PC-3 (cell line): ENCODE data around the gene CYP21A2. TPM values are rescaled to one million over a fixed set of nuclear protein-coding genes. Genes with fewer than 3 reads are reported as not detected.
A peak's percentile ranks its signal among the peaks of the same experiment; 100 is the strongest.

Experiments
- ATAC-seq: fragments of 200-7000 bp; cut with Tn5 transposase; 2 replicates; pipeline ENCODE4 v1.9.1; 2020; ENCODE audit warnings: mild to moderate bottlenecking, moderate library complexity
- BruUV-seq: library from RNA; stranded (reverse); fragments of 400-500 nt; replicated peaks from 2 replicates; lab custom pipeline; 2021; lab: Mats Ljungman, UMichigan
- CTCF ChIA-PET: fragments of 300-600 bp; sonication (Branson Sonifier 250); formaldehyde crosslinking; loops from one replicate; lab custom pipeline; 2022; ENCODE audit warnings: antibody characterized with exemption; lab: Charles Lee
- POLR2A ChIA-PET: fragments of 300-600 bp; sonication (Branson Sonifier 250); formaldehyde crosslinking; loops from one replicate; lab custom pipeline; 2022; ENCODE audit warnings: antibody characterized with exemption; ENCODE audit not compliant: unreplicated experiment; lab: Charles Lee
- DNase-seq: peaks from one replicate; pipeline ENCODE4 v3.0.0-alpha.2; 2015
- H2AFZ ChIP-seq: fragments of 300-600 bp; sonication (generic); 2 replicates; pipeline ENCODE4 v1.6.0; 2016; ENCODE audit warnings: antibody characterized with exemption, low read length
- H3F3A ChIP-seq: fragments of 300-600 bp; sonication (generic); one replicate; pipeline ENCODE4 v1.6.0; 2017; ENCODE audit warnings: antibody characterized with exemption, low read length, control low read depth, mild to moderate bottlenecking; ENCODE audit not compliant: unreplicated experiment
- H3K27ac ChIP-seq: fragments of 300-600 bp; sonication (generic); 2 replicates; pipeline ENCODE4 v1.5.1; 2016; ENCODE audit warnings: mild to moderate bottlenecking, low read length
- H3K27me3 ChIP-seq: fragments of 300-600 bp; sonication (generic); 2 replicates; pipeline ENCODE4 v1.6.1; 2016; ENCODE audit warnings: low read length, mixed read lengths
- H3K36me3 ChIP-seq: fragments of 300-600 bp; sonication (generic); 2 replicates; pipeline ENCODE4 v1.6.1; 2016; ENCODE audit warnings: low read depth, mixed run types, low read length, mixed read lengths
- H3K4me1 ChIP-seq: fragments of 300-600 bp; sonication (generic); 2 replicates; pipeline ENCODE4 v1.5.1; 2016; ENCODE audit warnings: low read length; ENCODE audit not compliant: insufficient read depth
- H3K4me2 ChIP-seq: fragments of 300-600 bp; sonication (generic); 2 replicates; pipeline ENCODE4 v1.6.0; 2016; ENCODE audit warnings: low read length
- H3K4me3 ChIP-seq: fragments of 300-600 bp; sonication (generic); 2 replicates; pipeline ENCODE4 v1.5.1; 2016; ENCODE audit warnings: mild to moderate bottlenecking, low read length, mixed read lengths
- H3K79me2 ChIP-seq: fragments of 300-600 bp; sonication (generic); 2 replicates; pipeline ENCODE4 v1.6.1; 2017; ENCODE audit warnings: low read length, mixed read lengths
- H3K9ac ChIP-seq: fragments of 300-600 bp; sonication (generic); 2 replicates; pipeline ENCODE4 v1.6.0; 2016; ENCODE audit warnings: mild to moderate bottlenecking, low read length
- H3K9me2 ChIP-seq: fragments of 300-600 bp; sonication (generic); replicated peaks from 2 replicates; pipeline ENCODE4 v1.6.1; 2016; ENCODE audit warnings: mixed run types, low read length, mixed read lengths
- H3K9me3 ChIP-seq: fragments of 300-600 bp; sonication (generic); 2 replicates; pipeline ENCODE4 v1.6.1; 2016; ENCODE audit warnings: low read length, mixed read lengths
- H4K20me1 ChIP-seq: fragments of 300-600 bp; sonication (generic); 2 replicates; pipeline ENCODE4 v1.6.1; 2016; ENCODE audit warnings: low read length, mixed read lengths
- EZH2 ChIP-seq: fragments of 300-600 bp; sonication (generic); IDR thresholded peaks from one replicate; pipeline ENCODE4 v1.6.1; 2017; ENCODE audit warnings: antibody characterized with exemption, mild to moderate bottlenecking, low read length; ENCODE audit not compliant: unreplicated experiment
- EZH2phosphoT487 ChIP-seq: fragments of 300-600 bp; sonication (generic); IDR thresholded peaks from 2 replicates; pipeline ENCODE4 v1.6.1; 2018; ENCODE audit warnings: mild to moderate bottlenecking, antibody characterized with exemption, low read length, borderline replicate concordance
- intact Hi-C: fragments of 100-400 bp; cut with micrococcal nuclease; formaldehyde crosslinking; loops from 2 replicates; pipeline ENCODE4 v1.9.0; 2023
- total RNA-seq: library from RNA; depleted of rRNA; stranded (reverse); fragments of >200 nt; gene quantifications from 2 replicates; pipeline ENCODE4 v1.2.3, GENCODE V29; 2014
- TF ChIP-seq, protein P1 (sequence below): fragments of 300-600 bp; sonication (generic); conservative IDR thresholded peaks from 2 replicates; pipeline ENCODE4 v1.5.1; 2017; ENCODE audit warnings: antibody characterized with exemption, low read depth, mild to moderate bottlenecking, low read length

The CYP21A2 gene
- total RNA-seq, 1 experiment from 2014 or later, result not detected

DNA sequence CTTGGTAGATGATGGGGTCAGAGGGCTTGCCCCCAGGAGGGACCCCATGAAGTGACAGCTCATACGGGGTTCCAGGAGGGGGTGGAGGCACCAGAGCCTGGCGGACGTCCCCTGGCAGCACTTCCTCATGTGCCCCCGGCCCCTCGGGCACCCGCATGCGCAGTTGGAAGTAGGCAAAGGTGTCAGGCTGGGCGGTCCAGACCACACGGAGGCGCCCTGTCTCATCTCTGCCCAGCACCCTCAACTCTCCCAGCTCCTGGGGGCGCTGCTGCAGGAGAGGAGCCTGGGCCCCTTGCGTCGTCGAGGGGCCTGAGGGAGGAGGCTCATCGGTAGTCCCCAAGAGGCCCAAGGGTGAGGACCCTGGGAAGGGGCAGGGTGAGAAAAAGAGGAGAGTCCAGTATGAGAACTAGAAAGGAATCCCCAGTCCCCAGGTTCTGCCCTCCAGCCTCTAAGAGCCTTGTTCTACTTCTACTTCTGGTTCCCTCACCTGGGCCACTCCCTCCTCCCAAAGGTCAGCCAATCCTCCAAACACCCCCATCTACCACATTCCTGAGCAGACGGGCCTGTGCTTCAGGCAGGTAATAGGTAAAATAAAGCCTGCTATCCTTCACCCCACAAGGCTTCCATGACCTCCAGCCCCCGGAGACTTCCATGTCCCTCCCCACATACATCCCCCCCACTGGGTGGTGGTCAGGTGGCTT lies 47.7 kb downstream of the CYP21A2 start:
- Histone ChIP-seq H3K27me3 (no peaks in the 10 kb centered on the region), H3K4me1 (peaks cover 51% of the 10 kb centered on the region), H3F3A (no peaks in the 10 kb centered on the region), H3K9me2 (no peaks in the 10 kb centered on the region), H4K20me1 (no peaks in the 10 kb centered on the region), H2AFZ (no peak overlapping the region), H3K9ac (no peak overlapping the region), H3K79me2 (no peaks in the 10 kb centered on the region), H3K4me2 (peak overlapping the region; percentile 69), H3K9me3 (no peaks in the 10 kb centered on the region), H3K27ac (no peak overlapping the region), H3K36me3 (no peaks in the 10 kb centered on the region), H3K4me3 (no peak overlapping the region)
- POLR2A ChIA-PET, result no interaction called here
- CTCF ChIA-PET, result interaction anchor here (0.5 kb wide), 1 partner anchor 29 kb away, joined by 5 read pairs; no protein-coding TSS in a partner anchor
- intact Hi-C loops, result loop anchor here (1.0 to 10.0 kb wide), 2 partner anchors 68 to 111 kb away; partner anchors contain the start of genes DXO and PPT2
- DNase-seq (no peak), ATAC-seq (no peak)
- BruUV-seq, result no TSS peak
- TF ChIP-seq EZH2 (no peak), EZH2phosphoT487 (no peak)
- TF ChIP-seq, protein P1, sequence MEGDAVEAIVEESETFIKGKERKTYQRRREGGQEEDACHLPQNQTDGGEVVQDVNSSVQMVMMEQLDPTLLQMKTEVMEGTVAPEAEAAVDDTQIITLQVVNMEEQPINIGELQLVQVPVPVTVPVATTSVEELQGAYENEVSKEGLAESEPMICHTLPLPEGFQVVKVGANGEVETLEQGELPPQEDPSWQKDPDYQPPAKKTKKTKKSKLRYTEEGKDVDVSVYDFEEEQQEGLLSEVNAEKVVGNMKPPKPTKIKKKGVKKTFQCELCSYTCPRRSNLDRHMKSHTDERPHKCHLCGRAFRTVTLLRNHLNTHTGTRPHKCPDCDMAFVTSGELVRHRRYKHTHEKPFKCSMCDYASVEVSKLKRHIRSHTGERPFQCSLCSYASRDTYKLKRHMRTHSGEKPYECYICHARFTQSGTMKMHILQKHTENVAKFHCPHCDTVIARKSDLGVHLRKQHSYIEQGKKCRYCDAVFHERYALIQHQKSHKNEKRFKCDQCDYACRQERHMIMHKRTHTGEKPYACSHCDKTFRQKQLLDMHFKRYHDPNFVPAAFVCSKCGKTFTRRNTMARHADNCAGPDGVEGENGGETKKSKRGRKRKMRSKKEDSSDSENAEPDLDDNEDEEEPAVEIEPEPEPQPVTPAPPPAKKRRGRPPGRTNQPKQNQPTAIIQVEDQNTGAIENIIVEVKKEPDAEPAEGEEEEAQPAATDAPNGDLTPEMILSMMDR, result no peak

DNA sequence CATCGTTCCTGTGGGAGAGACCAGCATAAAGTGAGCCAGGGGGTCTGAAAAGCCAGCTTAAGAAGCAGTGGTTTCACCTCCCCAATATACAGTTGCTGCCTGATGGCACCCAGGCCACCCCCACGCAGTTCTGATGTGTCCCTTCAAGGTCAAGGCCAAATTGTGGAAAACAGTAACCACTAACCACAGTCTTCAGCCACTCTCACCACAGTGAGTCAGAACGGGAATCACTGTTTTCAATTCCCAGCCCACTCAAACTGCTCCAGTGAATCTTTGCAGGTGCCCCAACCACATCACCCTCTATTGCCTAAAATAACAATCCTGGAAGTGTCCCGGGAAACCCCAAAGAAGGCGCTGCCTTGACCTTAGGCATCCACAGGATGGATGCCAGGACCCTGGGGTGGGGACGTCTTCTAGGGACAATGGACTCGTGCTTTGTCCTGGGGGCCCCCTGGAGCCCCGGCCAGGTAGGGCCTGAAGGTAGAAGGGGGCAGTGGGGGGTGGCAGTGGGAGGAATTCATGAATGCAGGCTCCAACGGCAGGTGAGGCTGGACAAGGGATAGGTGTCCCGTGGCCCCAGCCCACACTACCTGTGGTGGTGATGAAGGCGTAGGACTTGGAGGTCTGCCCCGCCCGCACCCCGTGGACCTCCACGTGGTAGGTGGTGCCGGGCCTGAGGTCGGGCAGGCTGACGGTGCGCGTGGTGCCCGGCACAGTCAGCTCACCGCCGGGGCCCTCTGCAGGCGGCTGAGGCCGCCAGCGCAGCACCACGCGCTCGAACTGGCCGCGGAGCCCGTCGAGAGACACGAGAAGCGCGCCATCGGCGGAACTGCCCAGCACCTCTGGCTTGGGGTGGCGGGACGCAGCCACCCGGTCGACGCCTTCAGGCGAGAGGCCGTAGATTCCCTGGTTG lies 48.7 kb downstream of the CYP21A2 start:
- Histone ChIP-seq H3F3A (no peaks in the 10 kb centered on the region), H3K36me3 (no peaks in the 10 kb centered on the region), H3K4me2 (peak overlapping the region; percentile 69), H4K20me1 (no peaks in the 10 kb centered on the region), H3K27me3 (no peaks in the 10 kb centered on the region), H3K4me3 (peak overlapping the region; percentile 27; the same call in 1 of the 2 replicates), H3K79me2 (no peaks in the 10 kb centered on the region), H3K4me1 (peaks cover 40% of the 10 kb centered on the region), H3K9me2 (no peaks in the 10 kb centered on the region), H3K9me3 (no peaks in the 10 kb centered on the region), H3K27ac (peak overlapping the region; percentile 74), H2AFZ (peak overlapping the region; percentile 56), H3K9ac (peak overlapping the region; percentile 34)
- DNase-seq (peak; percentile 79), ATAC-seq (peak; percentile 9)
- no TSS peak for BruUV-seq
- TF ChIP-seq EZH2phosphoT487, result peak; percentile 72
- no peak for TF ChIP-seq EZH2
- TF ChIP-seq, protein P1, result peak; percentile 18; the same call in 1 of the 2 replicates
- CTCF ChIA-PET, result interaction anchor here (0.5 to 1.2 kb wide), 4 partner anchors 22 to 32 kb away, joined by 3 to 5 read pairs (median 3); partner anchors contain the start of gene TNXB
- POLR2A ChIA-PET, result no interaction called here
- intact Hi-C loops, result loop anchor here (1.0 to 10.0 kb wide), 4 partner anchors 27 to 112 kb away; partner anchors contain the start of genes DXO and PPT2
